Heart left ventricle (tissue), 16 donors: ENCODE data around the gene ABHD17B. TPM values are rescaled to one million over a fixed set of nuclear protein-coding genes. Genes with fewer than 3 reads are reported as not detected.

Experiments
- ATAC-seq, 4 donors: fragments of 200-7000 bp; cut with Tn5 transposase; one replicate each; pipeline ENCODE4 v1.9.1; 2020 to 2022; ENCODE audit warnings: moderate library complexity in 4 of 4, mild to moderate bottlenecking in 3 of 4, moderate number of reproducible peaks in 1 of 4
- DNase-seq, 5 donors: peaks; one replicate each; pipeline ENCODE4 v3.0.0-alpha.2; 2020
- H3K27ac ChIP-seq, 12 donors: fragments of 200-600 bp; sonication (generic) in 4 of 12; one replicate each; pipeline versions ENCODE4 v1.5.0 to v1.8.0; 2016 to 2022; ENCODE audit warnings: mild to moderate bottlenecking in 2 of 12
- H3K27me3 ChIP-seq, 9 donors: fragments of 200-600 bp; sonication (generic) in 2 of 9; one replicate each; pipeline versions ENCODE4 v1.5.1 to v1.8.0; 2016 to 2022; ENCODE audit warnings: mild to moderate bottlenecking in 3 of 9
- H3K36me3 ChIP-seq, 9 donors: fragments of 200-600 bp; sonication (generic) in 2 of 9; one replicate each; pipeline versions ENCODE4 v1.5.0 to v1.8.0; 2018 to 2022; ENCODE audit warnings: mild to moderate bottlenecking in 2 of 9
- H3K4me1 ChIP-seq, 12 donors: fragments of 200-600 bp; sonication (generic) in 4 of 12; one replicate each; pipeline versions ENCODE4 v1.5.0 to v1.8.0; 2016 to 2022; ENCODE audit warnings: mild to moderate bottlenecking in 3 of 12
- H3K4me3 ChIP-seq, 12 donors: fragments of 200-600 bp; sonication (generic) in 4 of 12; one replicate each; pipeline versions ENCODE4 v1.5.0 to v1.8.0; 2017 to 2022; ENCODE audit warnings: mild to moderate bottlenecking in 9 of 12, moderate library complexity in 4 of 12
- H3K9me3 ChIP-seq, 12 donors: fragments of 200-600 bp; sonication (generic) in 4 of 12; one replicate each; pipeline versions ENCODE4 v1.5.0 to v1.8.0; 2016 to 2022; ENCODE audit warnings: mild to moderate bottlenecking in 1 of 12
- POLR2A ChIP-seq, 2 donors: fragments of 450-650 bp; IDR thresholded peaks; one replicate each; pipeline ENCODE4 v1.6.1; 2017; ENCODE audit warnings: antibody characterized with exemption in 2 of 2, mild to moderate bottlenecking in 2 of 2, moderate library complexity in 2 of 2
- WGBS, 4 donors: extraction: QIAGEN DNeasy Blood & Tissue Kit in 2 of 4; methylation state at CpG; one replicate each; pipeline versions ENCODE4 v1.1.5 to v1.1.7; 2013 to 2018; 5-methylcytosine and 5-hydroxymethylcytosine counted together
- intact Hi-C, 10 donors: fragments of 100-400 bp; cut with DNase I; formaldehyde crosslinking; loops; one replicate each; pipeline versions ENCODE4 v1.11.1 to v1.14.2; 2022
- polyA plus RNA-seq, 2 donors: library from polyadenylated mRNA; stranded (reverse); fragments of 200-250 nt; gene quantifications; one replicate each; pipeline ENCODE4 v1.2.3, GENCODE V29; 2013
- total RNA-seq, 9 donors: library from RNA; depleted of rRNA in 2 of 9; stranded (reverse); fragments of >200 nt in 2 of 9; fragmentation: NEBNext Ultra II Directional in 3 of 9; extraction: Animal tissue kit (Norgen Biotek cat#: 25700) in 3 of 9; gene quantifications; one replicate each; pipeline versions ENCODE4 v1.1.0 to v1.2.4, GENCODE V29; 2016 to 2023
- TF ChIP-seq, protein P1 (sequence below), 12 donors: fragments of 200-600 bp; sonication (generic) in 4 of 12; IDR thresholded peaks; one replicate each; pipeline versions ENCODE4 v1.5.0 to v1.8.0; 2018 to 2022; ENCODE audit warnings: antibody characterized with exemption in 12 of 12, mild to moderate bottlenecking in 5 of 12
- donor health status: ischemic (EF 13 %, LVEDD 7.1; RV severe dilation, severe dysfunction).
- donor health status: healthy with polysubstance abuse.
- donor health status: DM: no; HTN: yes; CAD: no.
- donor health status: DM: no; HTN: no; CAD: no.
- donor health status: ischemic (EF 25% LVEDD 6.9; RV normal size, moderate dysfunction).
- donor health status: ischemic (EF 25% LVEDD 5.7; RV mildly dilated, moderate dysfunction).
- donor health status: healthy.
- donor health status: DM: yes; HTN: yes; CAD: no.
- donor health status: ischemic (EF 35%, LVEDD 5.7; RV mildly dilated, moderate dysfunction).
- donor health status: nonischemic (EF 11% LVEDD 7.7; RV severe dilation, severe dysfunction).
- donor health status: DM: yes; HTN: yes; CAD: no.
- donor health status: PGD.
- donor health status: ischemic (EF 29% LVEDD 5.4; RV normal size, mild dysfunction).
- donor health status: nonischemic (EF 23%, LVEDD 6.1; RV moderate dilation, normal function).

ABHD17B gene
- total and polyA plus RNA-seq, 11 donors: 2.7 to 15.9 (median 10.8) TPM

DNA sequence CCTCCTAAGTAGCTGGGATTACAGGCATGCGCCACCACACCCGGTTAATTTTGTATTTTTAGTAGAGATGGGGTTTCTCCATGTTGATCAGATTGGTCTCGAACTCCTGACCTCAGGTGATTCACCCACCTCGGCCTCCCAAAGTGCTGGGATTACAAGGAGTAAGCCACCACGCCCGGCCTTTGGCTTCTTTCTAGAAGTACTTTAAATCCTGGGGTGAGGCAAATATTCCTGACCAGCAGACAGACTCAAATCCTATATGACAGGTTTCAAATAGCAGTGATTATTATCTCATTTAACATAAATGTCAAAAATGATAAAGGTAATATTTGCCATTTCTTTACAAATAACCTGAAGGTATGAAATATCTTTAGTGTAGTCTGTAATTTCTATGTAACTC is 35.6 kb downstream of the ABHD17B start:
- intact Hi-C loops: loop anchor here in 1 of 10 donors (10.0 kb wide), 1 partner anchor 61 kb away; no protein-coding TSS in a partner anchor
- Histone ChIP-seq H3K27me3 (no peaks in the 10 kb centered on the region), H3K4me3 (no peak overlapping the region), H3K27ac (no peak overlapping the region), H3K36me3 (peaks cover 0 to 17% (median 6%) of the 10 kb centered on the region in 9 donors), H3K4me1 (peaks cover 0 to 15% (median 0%) of the 10 kb centered on the region in 12 donors), H3K9me3 (peaks cover 0 to 32% (median 26%) of the 10 kb centered on the region in 12 donors)
- WGBS, 4 donors: 94 to 99% (median 98%) methylated on average over 6 of the region's 6 CpGs
- DNase-seq: no peak
- ATAC-seq: no peak
- TF ChIP-seq, protein P1, sequence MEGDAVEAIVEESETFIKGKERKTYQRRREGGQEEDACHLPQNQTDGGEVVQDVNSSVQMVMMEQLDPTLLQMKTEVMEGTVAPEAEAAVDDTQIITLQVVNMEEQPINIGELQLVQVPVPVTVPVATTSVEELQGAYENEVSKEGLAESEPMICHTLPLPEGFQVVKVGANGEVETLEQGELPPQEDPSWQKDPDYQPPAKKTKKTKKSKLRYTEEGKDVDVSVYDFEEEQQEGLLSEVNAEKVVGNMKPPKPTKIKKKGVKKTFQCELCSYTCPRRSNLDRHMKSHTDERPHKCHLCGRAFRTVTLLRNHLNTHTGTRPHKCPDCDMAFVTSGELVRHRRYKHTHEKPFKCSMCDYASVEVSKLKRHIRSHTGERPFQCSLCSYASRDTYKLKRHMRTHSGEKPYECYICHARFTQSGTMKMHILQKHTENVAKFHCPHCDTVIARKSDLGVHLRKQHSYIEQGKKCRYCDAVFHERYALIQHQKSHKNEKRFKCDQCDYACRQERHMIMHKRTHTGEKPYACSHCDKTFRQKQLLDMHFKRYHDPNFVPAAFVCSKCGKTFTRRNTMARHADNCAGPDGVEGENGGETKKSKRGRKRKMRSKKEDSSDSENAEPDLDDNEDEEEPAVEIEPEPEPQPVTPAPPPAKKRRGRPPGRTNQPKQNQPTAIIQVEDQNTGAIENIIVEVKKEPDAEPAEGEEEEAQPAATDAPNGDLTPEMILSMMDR (IDR thresholded peaks at IDR 0.05): no peak
- no peak for TF ChIP-seq POLR2A (IDR thresholded peaks at IDR 0.05)

DNA sequence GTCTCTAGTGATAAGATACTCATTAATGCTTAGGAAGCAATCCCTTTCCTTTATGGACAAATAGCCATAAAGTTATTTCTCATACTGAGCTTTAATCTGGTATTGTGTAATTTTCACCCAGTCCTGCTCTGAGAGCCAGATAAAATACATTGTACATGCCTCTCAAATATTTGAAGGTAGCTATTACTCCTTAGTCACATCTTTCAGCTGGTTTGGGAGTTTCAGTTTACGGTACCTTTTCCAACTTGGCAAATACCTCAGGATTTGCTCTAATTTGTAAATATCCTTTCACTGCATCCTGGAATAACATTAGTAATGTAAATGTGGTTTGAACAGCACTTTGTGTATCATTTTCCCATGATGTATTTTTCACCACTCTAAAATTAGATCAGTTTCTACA is 47.4 kb downstream of the ABHD17B start:
- intact Hi-C loops: no loop called here
- WGBS, 4 donors: 86 to 92% (median 91%) methylated on average over 1 of the region's 1 CpG
- Histone ChIP-seq H3K4me1 (peaks cover 0 to 3% (median 0%) of the 10 kb centered on the region in 12 donors), H3K4me3 (no peak overlapping the region), H3K27me3 (no peaks in the 10 kb centered on the region), H3K27ac (no peak overlapping the region), H3K36me3 (peaks cover 0 to 24% (median 14%) of the 10 kb centered on the region in 9 donors), H3K9me3 (peaks cover 0 to 25% (median 14%) of the 10 kb centered on the region in 12 donors)
- DNase-seq (no peak), ATAC-seq (no peak)
- TF ChIP-seq POLR2A (IDR thresholded peaks at IDR 0.05): no peak
- TF ChIP-seq, protein P1 (IDR thresholded peaks at IDR 0.05): no peak

DNA sequence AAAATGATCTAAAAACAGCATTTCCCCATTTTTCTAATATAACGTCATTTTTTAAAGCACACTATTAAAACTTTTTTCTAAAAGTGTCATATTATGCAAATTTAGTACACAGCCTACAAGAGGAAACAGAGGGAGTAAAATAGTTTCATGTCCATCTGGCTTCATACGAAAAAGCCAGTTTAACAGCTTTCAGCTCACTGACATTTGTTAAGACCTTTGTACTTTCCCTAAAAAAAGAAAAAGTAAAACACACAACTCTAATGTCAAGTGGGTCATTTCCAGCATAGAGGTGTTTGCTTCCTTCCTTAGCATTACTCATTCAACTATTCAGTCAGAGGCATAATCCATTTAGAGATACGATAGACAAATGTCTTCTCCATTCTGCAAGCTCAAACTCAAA is 49.4 kb downstream of the ABHD17B start:
- no peak for TF ChIP-seq POLR2A (IDR thresholded peaks at IDR 0.05)
- TF ChIP-seq, protein P1 (IDR thresholded peaks at IDR 0.05): no peak
- Histone ChIP-seq H3K27ac (no peak overlapping the region), H3K9me3 (peaks cover 0 to 29% (median 14%) of the 10 kb centered on the region in 12 donors), H3K27me3 (no peaks in the 10 kb centered on the region), H3K4me3 (no peak overlapping the region), H3K4me1 (peaks cover 0 to 3% (median 0%) of the 10 kb centered on the region in 12 donors), H3K36me3 (peaks cover 0 to 11% (median 8%) of the 10 kb centered on the region in 9 donors)
- ATAC-seq (no peak), DNase-seq (no peak)
- WGBS, 4 donors: 72 to 81% (median 79%) methylated on average over 3 of the region's 3 CpGs
- intact Hi-C loops: no loop called here

- Histone ChIP-seq H3K36me3 (peaks cover 0 to 3% (median 0%) of the 10 kb centered on the region in 9 donors), H3K9me3 (peaks cover 0 to 29% (median 14%) of the 10 kb centered on the region in 12 donors), H3K4me3 (no peak overlapping the region), H3K27ac (no peak overlapping the region), H3K4me1 (peaks cover 0 to 3% (median 0%) of the 10 kb centered on the region in 12 donors), H3K27me3 (no peaks in the 10 kb centered on the region)
- intact Hi-C loops: no loop called here
- no peak for DNase-seq
- ATAC-seq: no peak
- 95 to 99% (median 97%) methylated on average over 3 of the region's 3 CpGs for WGBS, 4 donors
- TF ChIP-seq, protein P1 (IDR thresholded peaks at IDR 0.05): no peak
- no peak for TF ChIP-seq POLR2A (IDR thresholded peaks at IDR 0.05)
These were observed 51.1 kb downstream of the ABHD17B start for GRCh38 chr9:71859939-71860338.
